NCI-H2196 (cell line): Measurements from ENCODE around the gene LOXHD1.

Experiments
- DNase-seq: peaks from one replicate; lab custom pipeline; 2025; ENCODE audit not compliant: unreplicated experiment; lab: John Stamatoyannopoulos, UW

The LOXHD1 gene

GRCh38 chr18:46547520-46547919 is 109.5 kb downstream of the LOXHD1 start:
- DNase-seq, result no peak

- no peak for DNase-seq
Measured at GRCh38 chr18:46546111-46546640, 110.8 kb downstream of the LOXHD1 start.

- no peak for DNase-seq
Measured at GRCh38 chr18:46542545-46542944, 114.5 kb downstream of the LOXHD1 start.

GRCh38 chr18:46541626-46542189 is 115.3 kb downstream of the LOXHD1 start:
- DNase-seq, result no peak

GRCh38 chr18:46538376-46538775 is 118.6 kb downstream of the LOXHD1 start:
- no peak for DNase-seq

GRCh38 chr18:46536215-46536874 is 120.7 kb downstream of the LOXHD1 start:
- no peak for DNase-seq

DNA sequence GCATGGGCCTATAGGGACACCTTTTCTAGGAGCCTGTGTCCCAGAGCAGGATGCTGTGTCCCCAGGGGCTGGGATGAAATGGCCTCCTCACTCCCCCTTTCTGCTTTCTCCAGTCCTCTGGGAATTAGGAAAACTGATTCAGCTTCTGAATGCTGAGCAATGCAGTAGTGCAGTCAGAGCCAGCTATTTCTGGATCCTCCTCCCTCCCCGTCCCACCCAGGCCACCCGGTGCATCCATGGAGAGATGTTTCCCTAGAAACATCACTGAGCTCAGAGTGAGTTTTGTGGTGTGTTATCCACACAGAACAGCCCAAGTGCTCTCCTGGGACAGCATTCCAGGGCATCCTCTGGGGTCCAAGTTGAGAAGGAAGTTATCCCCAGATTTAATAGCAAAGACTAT is 125.5 kb downstream of the LOXHD1 start:
- DNase-seq, result no peak

GRCh38 chr18:46528037-46528436 is 129.0 kb downstream of the LOXHD1 start:
- no peak for DNase-seq

DNA sequence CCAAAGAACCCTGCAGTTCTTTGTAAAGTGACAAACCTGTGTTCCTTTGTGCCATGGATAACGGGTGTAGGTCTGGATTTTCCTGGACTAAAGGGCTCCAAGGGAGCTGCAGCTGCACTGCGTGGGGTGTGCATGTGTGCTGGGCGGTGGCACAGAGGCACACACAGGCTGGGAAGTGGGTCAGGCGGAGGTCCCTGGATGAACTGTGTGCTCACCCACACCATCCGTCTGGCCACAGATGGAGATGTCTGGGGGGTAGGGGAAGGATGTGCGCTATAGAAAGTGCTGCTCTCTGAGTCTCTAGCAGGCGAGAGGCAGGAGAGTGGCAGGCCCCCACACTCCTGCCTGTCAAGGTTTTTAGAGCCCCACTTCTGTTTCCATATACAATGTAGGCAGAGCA is 137.2 kb downstream of the LOXHD1 start:
- no peak for DNase-seq

DNA sequence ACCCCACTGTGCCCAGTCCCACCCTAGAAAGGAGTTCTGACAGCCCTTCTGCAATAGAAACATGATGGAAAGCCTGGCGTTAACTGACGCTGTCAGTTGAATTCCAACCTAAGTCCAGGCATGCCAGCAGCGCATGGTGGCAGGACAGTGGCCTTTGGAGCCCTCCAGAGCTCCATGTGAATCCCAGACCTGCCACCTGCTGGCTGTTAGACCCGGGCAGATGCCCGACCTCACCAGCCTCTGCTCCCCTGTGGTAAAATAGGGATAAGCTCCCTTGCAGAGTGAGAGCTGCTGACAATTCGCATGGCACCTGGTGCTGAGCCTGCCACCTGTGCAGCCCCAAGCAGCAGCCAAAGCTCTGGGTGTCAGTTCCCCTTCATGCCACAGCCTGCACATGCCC is 138.6 kb downstream of the LOXHD1 start:
- peak; percentile 9 for DNase-seq

DNA sequence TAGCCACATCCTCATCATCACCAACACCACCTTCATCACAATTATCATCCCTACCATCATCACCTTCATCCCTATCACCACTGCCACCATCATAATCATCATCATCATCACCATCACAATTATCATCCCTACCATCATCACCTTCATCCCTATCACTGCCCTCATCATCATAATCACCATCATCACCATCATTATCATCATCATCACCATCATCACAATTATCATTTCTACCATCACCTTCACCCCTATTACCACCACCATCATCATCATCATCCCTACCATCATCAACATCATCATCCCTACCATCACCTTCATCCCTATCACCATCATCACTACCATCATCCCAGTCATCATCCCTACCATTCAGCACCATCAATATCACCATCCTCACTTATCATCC is 140.5 kb downstream of the LOXHD1 start:
- DNase-seq, result no peak

- DNase-seq, result no peak
Measured at GRCh38 chr18:46510386-46510785, 146.6 kb downstream of the LOXHD1 start.

DNA sequence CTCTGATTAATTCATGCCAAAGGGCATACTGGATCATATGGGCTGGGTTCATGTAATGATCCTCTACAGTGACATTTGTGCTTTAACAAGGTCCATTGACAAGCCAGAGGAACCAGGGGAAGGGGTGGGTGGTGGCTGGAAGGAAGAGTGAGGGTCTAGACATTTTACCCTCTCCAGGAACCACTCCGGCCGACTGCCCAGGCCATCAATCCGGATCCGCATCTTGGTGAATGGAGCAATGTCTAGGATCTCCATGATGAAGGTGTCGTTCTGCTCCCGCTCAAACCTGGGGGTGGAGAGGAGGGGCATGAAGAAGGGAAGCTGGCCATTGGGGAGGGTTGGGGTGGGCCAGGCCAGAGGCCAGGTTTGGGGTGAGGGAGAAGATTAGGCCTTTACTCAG is 147.5 kb downstream of the LOXHD1 start:
- no peak for DNase-seq

DNA sequence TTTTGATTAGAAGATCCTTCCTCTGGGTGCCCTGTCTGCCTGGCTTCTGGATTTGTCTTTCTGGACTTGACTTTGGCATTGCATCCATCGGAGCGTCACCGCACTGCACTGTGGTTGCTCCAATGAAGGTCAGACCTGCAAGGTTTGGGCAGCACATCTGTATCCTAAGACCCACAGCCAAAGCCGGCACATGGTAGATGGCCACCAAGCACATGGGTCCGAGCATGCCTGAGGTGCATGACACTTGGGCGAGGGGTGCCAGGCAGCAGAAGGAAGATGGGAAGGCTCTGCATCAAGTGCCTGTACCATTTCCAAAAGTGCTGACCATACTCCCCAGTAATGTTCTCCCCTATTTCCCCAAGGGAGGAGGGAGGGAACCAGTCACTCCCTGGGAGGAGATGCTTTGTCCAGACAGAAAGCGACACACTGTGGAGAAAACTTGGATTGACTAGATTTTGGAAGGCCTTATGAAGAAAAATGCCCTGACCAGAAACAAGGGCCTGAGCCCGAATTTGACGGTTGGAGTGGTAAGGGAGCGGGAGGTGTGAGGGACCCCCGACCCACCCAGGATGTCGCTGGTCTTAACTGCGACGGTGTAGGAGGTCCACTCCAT is 149.9 kb downstream of the LOXHD1 start:
- DNase-seq, result no peak

GRCh38 chr18:46502444-46502843 is 154.6 kb downstream of the LOXHD1 start:
- no peak for DNase-seq

DNA sequence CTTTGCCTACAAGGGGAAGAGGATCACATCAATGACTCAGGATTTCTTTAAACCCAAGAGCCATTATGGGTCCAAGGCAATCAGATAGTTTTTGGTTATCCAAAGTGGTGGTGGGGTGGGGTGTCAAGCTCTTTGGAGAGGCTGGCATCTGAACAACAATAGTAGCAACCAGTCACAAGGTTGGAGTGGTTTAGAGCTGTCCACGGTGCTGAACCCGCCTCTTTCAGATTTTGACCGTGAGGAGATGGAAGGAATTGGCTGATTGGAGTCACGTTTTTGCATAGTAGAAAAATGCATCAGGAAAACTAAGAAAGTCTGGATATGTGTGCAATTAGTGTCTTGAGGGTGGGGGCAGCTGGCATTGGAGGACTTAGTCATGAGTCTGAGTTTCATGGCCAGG is 159.9 kb downstream of the LOXHD1 start:
- DNase-seq, result no peak

DNA sequence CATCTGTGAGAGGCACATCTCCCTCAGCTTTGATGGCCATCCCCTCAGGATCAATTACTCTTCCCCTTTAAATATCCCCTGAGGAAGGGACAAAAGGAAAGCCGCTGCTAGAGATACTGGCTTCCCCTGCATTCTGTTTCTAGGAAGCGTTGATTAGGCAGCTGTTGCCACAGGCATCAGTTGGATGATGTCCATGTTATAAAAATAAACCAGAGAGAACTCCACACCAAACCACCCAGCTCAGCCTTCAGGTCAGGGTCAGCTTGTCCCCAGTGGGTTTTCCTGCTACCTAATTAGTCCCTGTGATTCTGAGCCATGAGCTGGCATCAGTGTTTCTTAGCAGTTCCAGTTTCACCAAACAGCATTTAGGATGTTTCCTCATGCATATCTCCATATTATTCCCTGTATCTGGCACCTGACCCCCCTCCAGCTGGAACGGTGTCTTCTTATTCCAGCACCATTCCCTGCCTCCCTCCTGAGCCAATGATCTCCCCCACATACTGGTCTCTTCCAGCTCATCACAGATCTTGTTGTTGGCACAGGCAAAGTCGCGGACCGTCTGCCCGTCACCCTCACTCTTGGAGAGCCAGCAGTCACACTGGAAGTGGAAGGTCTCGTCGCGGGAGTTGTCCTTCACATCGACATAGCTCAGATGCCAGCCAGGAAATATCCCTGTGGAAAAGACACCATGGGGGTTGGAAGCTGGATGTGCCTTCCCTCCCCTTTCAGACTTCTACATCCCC is 168.4 kb downstream of the LOXHD1 start:
- no peak for DNase-seq

DNA sequence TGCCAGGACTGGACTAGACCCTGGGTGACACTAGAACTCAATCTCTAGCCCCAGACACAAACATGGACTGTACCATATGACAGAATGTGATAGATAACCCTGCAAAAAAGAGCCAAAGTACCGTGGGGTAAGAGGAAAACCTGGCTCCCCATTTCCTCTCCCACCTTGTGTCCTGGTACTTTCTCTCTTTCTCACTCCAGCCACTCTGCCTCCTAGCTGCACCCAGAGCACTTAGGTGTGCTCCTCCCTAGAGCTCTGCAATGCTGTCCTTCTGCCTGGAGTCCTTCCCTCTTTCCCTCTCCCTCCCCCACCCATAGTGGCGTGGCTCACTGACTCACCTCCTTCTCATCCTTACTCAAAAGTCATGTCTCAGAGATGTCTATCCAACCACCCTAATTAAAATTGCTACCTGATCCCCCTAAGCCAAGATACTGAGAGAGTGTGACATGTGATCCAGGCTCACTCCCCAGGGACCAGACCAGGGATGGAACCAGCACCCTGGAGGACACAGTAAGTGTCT is 171.3 kb downstream of the LOXHD1 start:
- DNase-seq, result no peak

DNA sequence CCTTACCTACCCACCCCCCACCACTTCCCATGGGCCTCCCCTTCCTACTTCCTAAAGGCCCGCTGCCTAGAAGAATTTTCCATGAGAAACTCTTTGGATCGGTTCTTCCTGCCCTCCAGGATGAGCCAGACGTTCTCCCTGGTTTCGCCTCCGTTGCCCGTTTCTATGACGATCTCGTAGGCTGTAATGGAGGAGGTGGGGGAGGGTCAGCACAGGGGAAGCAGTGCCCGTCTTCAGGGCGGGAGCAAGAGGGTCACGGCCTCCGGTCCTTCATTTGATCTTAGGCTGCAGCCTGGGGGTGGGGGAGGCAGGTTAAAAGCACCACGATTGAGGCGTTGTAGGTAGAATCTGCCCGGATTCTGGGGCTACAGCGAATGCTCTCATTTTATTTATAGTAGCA is 172.0 kb downstream of the LOXHD1 start:
- no peak for DNase-seq

GRCh38 chr18:46482831-46483230 is 174.2 kb downstream of the LOXHD1 start:
- DNase-seq, result no peak

GRCh38 chr18:46481847-46482245 is 175.2 kb downstream of the LOXHD1 start:
- no peak for DNase-seq
